PC-3 (cell line): ENCODE results near the gene ADCY3.

Source experiments
- CTCF ChIP-seq: fragments of 300-600 bp; sonication (generic); conservative IDR thresholded peaks from 2 replicates; pipeline ENCODE4 v1.5.1; 2017; ENCODE audit warnings: antibody characterized with exemption, low read depth, mild to moderate bottlenecking, low read length
- EZH2 ChIP-seq: fragments of 300-600 bp; sonication (generic); IDR thresholded peaks from one replicate; pipeline ENCODE4 v1.6.1; 2017; ENCODE audit warnings: antibody characterized with exemption, mild to moderate bottlenecking, low read length; ENCODE audit not compliant: unreplicated experiment
- EZH2phosphoT487 ChIP-seq: fragments of 300-600 bp; sonication (generic); IDR thresholded peaks from 2 replicates; pipeline ENCODE4 v1.6.1; 2018; ENCODE audit warnings: mild to moderate bottlenecking, antibody characterized with exemption, low read length, borderline replicate concordance

GRCh38 chr2:24837996-24838513, 82.0 kb downstream of the ADCY3 start:
- no peak for TF ChIP-seq CTCF
- no peak for TF ChIP-seq EZH2phosphoT487
- no peak for TF ChIP-seq EZH2
